B cell (primary cell): ENCODE data around the gene KRT39. TPM values are rescaled to one million over a fixed set of nuclear protein-coding genes. Genes with fewer than 3 reads are reported as not detected.

Source experiments
- ATAC-seq: fragments of 200-7000 bp; cut with Tn5 transposase; one replicate; pipeline ENCODE4 v1.10.0; 2021; ENCODE audit warnings: low read depth, mild to moderate bottlenecking, moderate number of reproducible peaks, moderate library complexity
- CTCF ChIA-PET: fragments of 350-600 bp; sonication (Branson Sonifier 250); formaldehyde crosslinking; loops from one replicate; lab custom pipeline; 2021; ENCODE audit warnings: antibody characterized with exemption, inconsistent platforms; lab: Charles Lee
- POLR2A ChIA-PET: fragments of 350-600 bp; sonication (Branson Sonifier 250); formaldehyde crosslinking; loops from one replicate; lab custom pipeline; 2021; ENCODE audit warnings: antibody characterized with exemption; lab: Charles Lee
- DNase-seq: peaks from one replicate; pipeline ENCODE4 v3.0.0; 2013
- H2AFZ ChIP-seq: 2 replicates; pipeline ENCODE4 v1.6.1; 2012; ENCODE audit warnings: mild to moderate bottlenecking, low read depth, low read length; ENCODE audit not compliant: insufficient read depth, poor library complexity, severe bottlenecking
- H3K27ac ChIP-seq, 2 donors: 1 replicate in 1 of 2; 2 replicates in 1 of 2; pipeline ENCODE4 v1.5.1; 2012 to 2013; ENCODE audit warnings: low read length in 2 of 2, mild to moderate bottlenecking in 2 of 2, moderate library complexity in 1 of 2
- H3K27me3 ChIP-seq, 4 experiments: fragments of 200-600 bp in 1 of 4; sonication (generic) in 1 of 4; replicated peaks in 1 of 4; 1 replicate in 2 of 4; 2 replicates in 2 of 4; pipeline versions ENCODE4 v1.6.1 to v1.7.0; 2013 to 2016; ENCODE audit warnings: low read length in 3 of 4, mild to moderate bottlenecking in 2 of 4, mixed read lengths in 1 of 4, moderate library complexity in 1 of 4; ENCODE audit not compliant: insufficient read depth in 4 of 4, control insufficient read depth in 3 of 4; ENCODE audit errors: control extremely low read depth in 1 of 4
- H3K36me3 ChIP-seq, 2 experiments: replicated peaks in 1 of 2; 1 replicate in 1 of 2; 2 replicates in 1 of 2; pipeline versions ENCODE4 v1.6.1 to v1.7.1; 2013; ENCODE audit warnings: low read length in 1 of 2; ENCODE audit not compliant: insufficient read depth in 2 of 2, control insufficient read depth in 1 of 2; ENCODE audit errors: control extremely low read depth in 1 of 2, extremely low read depth in 1 of 2
- H3K4me1 ChIP-seq, 2 donors: fragments of 200-600 bp in 1 of 2; sonication (generic) in 1 of 2; 1 replicate in 1 of 2; 2 replicates in 1 of 2; pipeline versions ENCODE4 v1.5.1 to v1.6.1; 2013 to 2017; ENCODE audit warnings: low read length in 2 of 2; ENCODE audit not compliant: control insufficient read depth in 2 of 2, insufficient read depth in 2 of 2
- H3K4me2 ChIP-seq: replicated peaks from 2 replicates; pipeline ENCODE3; 2012; ENCODE audit warnings: mild to moderate bottlenecking, low read depth, low read length; ENCODE audit not compliant: poor library complexity, severe bottlenecking
- H3K4me3 ChIP-seq, 5 experiments: fragments of 200-600 bp in 1 of 5; sonication (generic) in 1 of 5; 1 replicate in 3 of 5; 2 replicates in 2 of 5; pipeline versions ENCODE4 v1.5.1 to v1.7.0; 2011 to 2016; ENCODE audit warnings: low read length in 4 of 5, mild to moderate bottlenecking in 4 of 5, low read depth in 2 of 5, control low read depth in 1 of 5, moderate library complexity in 1 of 5; ENCODE audit not compliant: insufficient read depth in 1 of 5; ENCODE audit errors: control extremely low read depth in 1 of 5, extremely low read depth in 1 of 5
- H3K79me2 ChIP-seq: fragments of 200-600 bp; sonication (generic); one replicate; pipeline ENCODE4 v1.6.0; 2016; ENCODE audit warnings: low read length; ENCODE audit not compliant: control insufficient read depth, insufficient read depth
- H3K9ac ChIP-seq: fragments of 200-600 bp; sonication (generic); 2 replicates; pipeline ENCODE4 v1.6.1; 2017; ENCODE audit warnings: mild to moderate bottlenecking, low read length, moderate library complexity
- H3K9me3 ChIP-seq, 3 donors: one replicate each; pipeline versions ENCODE4 v1.6.1 to v1.7.1; 2013; ENCODE audit warnings: low read length in 2 of 3; ENCODE audit not compliant: control insufficient read depth in 2 of 3, insufficient read depth in 1 of 3; ENCODE audit errors: control extremely low read depth in 1 of 3
- H4K20me1 ChIP-seq: 2 replicates; pipeline ENCODE4 v1.6.0; 2012; ENCODE audit warnings: mild to moderate bottlenecking, low read length; ENCODE audit not compliant: insufficient read depth, control insufficient read depth, poor library complexity, severe bottlenecking
- H3K27ac Mint-ChIP-seq: one replicate; pipeline ENCODE4 v1.8.0; 2021; ENCODE audit warnings: mixed read lengths
- H3K27me3 Mint-ChIP-seq: one replicate; pipeline ENCODE4 v1.8.0; 2021; ENCODE audit warnings: mixed read lengths
- H3K4me1 Mint-ChIP-seq: one replicate; pipeline ENCODE4 v1.8.0; 2021; ENCODE audit warnings: mixed read lengths
- H3K4me3 Mint-ChIP-seq: one replicate; pipeline ENCODE4 v1.8.0; 2021; ENCODE audit warnings: mixed read lengths
- H3K9me3 Mint-ChIP-seq: one replicate; pipeline ENCODE4 v1.8.0; 2022; ENCODE audit warnings: mixed read lengths; ENCODE audit not compliant: insufficient read depth
- EZH2 ChIP-seq: IDR thresholded peaks from 2 replicates; pipeline ENCODE4 v1.6.1; 2012; ENCODE audit warnings: borderline replicate concordance, low read depth, mild to moderate bottlenecking, moderate library complexity, low read length; ENCODE audit not compliant: insufficient read depth, poor library complexity, severe bottlenecking
- WGBS: methylation state at CpG from one replicate; pipeline ENCODE4 v1.1.5; 2013; ENCODE audit warnings: missing lambda C conversion rate; ENCODE audit not compliant: insufficient coverage; 5-methylcytosine and 5-hydroxymethylcytosine counted together
- intact Hi-C: fragments of 100-400 bp; cut with micrococcal nuclease; formaldehyde crosslinking; loops from one replicate; pipeline ENCODE4 v1.10.0; 2022
- polyA plus RNA-seq: library from polyadenylated mRNA; depleted of rRNA; stranded (reverse); fragments of >200 nt; gene quantifications from 2 replicates; pipeline ENCODE4 v1.2.3, GENCODE V29; 2012
- total RNA-seq, 2 donors: library from RNA; stranded (reverse); fragments of 120-200 nt in 1 of 2; gene quantifications; 1 replicate in 1 of 2; 2 replicates in 1 of 2; pipeline versions ENCODE4 v1.2.3 to v1.2.4, GENCODE V29; 2013 to 2022
- TF ChIP-seq, protein P1 (sequence below): fragments of 200-600 bp; IDR thresholded peaks from one replicate; pipeline ENCODE4 v1.8.0; 2022; ENCODE audit warnings: antibody characterized with exemption, mild to moderate bottlenecking

Gene KRT39
- total and polyA plus RNA-seq, 2 donors (not counting 1 experiment from before 2014, with no cell fraction given), result not detected

DNA sequence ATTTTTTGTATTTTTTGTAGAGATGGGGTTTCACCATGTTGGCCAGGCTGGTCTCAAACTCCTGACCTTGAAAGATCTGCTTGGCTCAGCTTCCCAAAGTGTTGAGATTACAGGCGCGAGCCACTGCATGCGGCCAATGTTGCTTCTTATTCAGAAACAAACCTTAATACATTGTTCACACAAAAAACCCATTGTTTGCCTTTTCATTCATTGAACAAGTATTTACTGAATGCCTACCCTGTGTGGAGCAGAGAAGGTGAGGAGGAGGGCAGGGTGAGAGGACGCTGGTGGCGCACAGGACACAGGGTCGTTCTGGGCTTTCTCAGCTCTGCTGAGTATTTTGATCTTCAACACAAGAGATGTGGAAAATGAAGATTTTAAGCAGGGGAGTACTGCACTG lies 21.3 kb downstream of the KRT39 start:
- Mint-ChIP-seq H3K4me3 (no peak overlapping the region), H3K27ac (no peak overlapping the region), H3K27me3 (peaks cover 56% of the 10 kb centered on the region), H3K9me3 (peaks cover 4% of the 10 kb centered on the region), H3K4me1 (no peaks in the 10 kb centered on the region)
- intact Hi-C loops, result no loop called here
- H3K79me2 ChIP-seq, result no peaks in the 10 kb centered on the region
- no peaks in the 10 kb centered on the region for H3K36me3 ChIP-seq
- no peak overlapping the region for H3K9ac ChIP-seq
- H3K27me3 ChIP-seq, result peaks cover 0 to 24% (median 15%) of the 10 kb centered on the region in 4 experiments
- no peak for ATAC-seq
- TF ChIP-seq EZH2, result no peak
- H4K20me1 ChIP-seq, result no peaks in the 10 kb centered on the region
- no peak overlapping the region for H2AFZ ChIP-seq
- no peaks in the 10 kb centered on the region for H3K9me3 ChIP-seq
- H3K4me3 ChIP-seq, result no peak overlapping the region
- H3K27ac ChIP-seq, result no peak overlapping the region
- no peaks in the 10 kb centered on the region for H3K4me1 ChIP-seq
- CTCF ChIA-PET, result interaction anchor here (0.6 kb wide), 1 partner anchor 11 kb away, joined by 5 read pairs; no protein-coding TSS in a partner anchor
- 98% methylated on average over 5 of the region's 6 CpGs for WGBS
- POLR2A ChIA-PET, result no interaction called here
- DNase-seq, result no peak
- no peak overlapping the region for H3K4me2 ChIP-seq

DNA sequence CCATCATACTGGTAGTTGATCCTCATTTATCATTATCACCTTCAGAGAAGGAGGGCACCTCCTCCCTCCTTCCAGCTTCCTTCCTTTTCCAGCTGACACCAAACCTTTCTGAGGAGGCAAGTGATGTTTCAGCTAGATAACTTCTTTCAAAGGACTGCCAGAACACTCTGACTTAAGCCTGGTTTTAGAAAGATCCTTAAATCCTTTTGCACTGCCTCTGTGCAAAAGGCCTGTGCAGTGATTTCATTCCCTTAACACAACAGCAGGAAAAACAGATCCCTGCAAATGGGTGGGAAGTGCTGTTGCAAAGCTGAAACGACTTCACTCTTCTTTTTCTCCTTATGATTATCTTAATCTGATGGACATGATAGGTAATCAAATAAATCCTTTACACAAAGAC lies 22.2 kb downstream of the KRT39 start:
- CTCF ChIA-PET, result no interaction called here

More for the DNA sequence above, 22.2 kb downstream of the KRT39 start:
- no peaks in the 10 kb centered on the region for H4K20me1 ChIP-seq
- TF ChIP-seq, protein P1, sequence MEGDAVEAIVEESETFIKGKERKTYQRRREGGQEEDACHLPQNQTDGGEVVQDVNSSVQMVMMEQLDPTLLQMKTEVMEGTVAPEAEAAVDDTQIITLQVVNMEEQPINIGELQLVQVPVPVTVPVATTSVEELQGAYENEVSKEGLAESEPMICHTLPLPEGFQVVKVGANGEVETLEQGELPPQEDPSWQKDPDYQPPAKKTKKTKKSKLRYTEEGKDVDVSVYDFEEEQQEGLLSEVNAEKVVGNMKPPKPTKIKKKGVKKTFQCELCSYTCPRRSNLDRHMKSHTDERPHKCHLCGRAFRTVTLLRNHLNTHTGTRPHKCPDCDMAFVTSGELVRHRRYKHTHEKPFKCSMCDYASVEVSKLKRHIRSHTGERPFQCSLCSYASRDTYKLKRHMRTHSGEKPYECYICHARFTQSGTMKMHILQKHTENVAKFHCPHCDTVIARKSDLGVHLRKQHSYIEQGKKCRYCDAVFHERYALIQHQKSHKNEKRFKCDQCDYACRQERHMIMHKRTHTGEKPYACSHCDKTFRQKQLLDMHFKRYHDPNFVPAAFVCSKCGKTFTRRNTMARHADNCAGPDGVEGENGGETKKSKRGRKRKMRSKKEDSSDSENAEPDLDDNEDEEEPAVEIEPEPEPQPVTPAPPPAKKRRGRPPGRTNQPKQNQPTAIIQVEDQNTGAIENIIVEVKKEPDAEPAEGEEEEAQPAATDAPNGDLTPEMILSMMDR, result no peak
- TF ChIP-seq EZH2, result no peak
- ATAC-seq (no peak), DNase-seq (no peak)
- no peaks in the 10 kb centered on the region for H3K79me2 ChIP-seq
- H3K27me3 ChIP-seq, result peaks cover 0 to 24% (median 14%) of the 10 kb centered on the region in 4 experiments
- no peak overlapping the region for H3K4me2 ChIP-seq
- H3K9me3 ChIP-seq, result no peaks in the 10 kb centered on the region
- no peaks in the 10 kb centered on the region for H3K4me1 ChIP-seq
- no CpG with 5 or more reads among the region's 1 CpG for WGBS
- H2AFZ ChIP-seq, result no peak overlapping the region
- intact Hi-C loops, result no loop called here
- H3K27ac ChIP-seq, result no peak overlapping the region
- H3K9ac ChIP-seq, result no peak overlapping the region
- Mint-ChIP-seq H3K27me3 (peaks cover 54% of the 10 kb centered on the region), H3K4me1 (no peaks in the 10 kb centered on the region), H3K4me3 (no peak overlapping the region), H3K9me3 (peaks cover 4% of the 10 kb centered on the region), H3K27ac (no peak overlapping the region)
- no peaks in the 10 kb centered on the region for H3K36me3 ChIP-seq
- POLR2A ChIA-PET, result no interaction called here
- H3K4me3 ChIP-seq, result no peak overlapping the region
